ENCODE measurements around the gene PELI2. TPM values are rescaled to one million over a fixed set of nuclear protein-coding genes. Genes with fewer than 3 reads are reported as not detected.

The PELI2 gene
- total RNA-seq, 1 experiment from 2014 or later, result 19.5 TPM

GRCh38 chr14:56092763-56093162, 25.4 kb upstream of the PELI2 start:
- Mint-ChIP-seq H3K4me1 (ENCODE audit: low read depth, unreplicated experiment) (peaks cover 13% of the 10 kb centered on the region), H3K27me3 (ENCODE audit: unreplicated experiment) (no peaks in the 10 kb centered on the region), H3K36me3 (ENCODE audit: insufficient read depth, unreplicated experiment) (no peaks in the 10 kb centered on the region), H3K27ac (ENCODE audit: unreplicated experiment) (no peak overlapping the region), H3K4me3 (ENCODE audit: low read depth, unreplicated experiment) (no peak overlapping the region), H3K9me3 (ENCODE audit: low read depth, unreplicated experiment) (no peaks in the 10 kb centered on the region)
- CTCF ChIA-PET, result no interaction called here
- BruUV-seq (replicated peaks), result no TSS peak
- no peak for DNase-seq
- no peak for TF ChIP-seq CTCF (IDR thresholded peaks at IDR 0.05; ENCODE audit: unreplicated experiment)
- intact Hi-C loops (cut with micrococcal nuclease; ENCODE audit: unreplicated experiment), result no loop called here

- peaks cover 13% of the 10 kb centered on the region for H3K4me1 Mint-ChIP-seq (ENCODE audit: low read depth, unreplicated experiment)
- no peak for TF ChIP-seq CTCF (IDR thresholded peaks at IDR 0.05; ENCODE audit: unreplicated experiment)
- H3K27ac Mint-ChIP-seq (ENCODE audit: unreplicated experiment), result no peak overlapping the region
- no peak overlapping the region for H3K4me3 Mint-ChIP-seq (ENCODE audit: low read depth, unreplicated experiment)
- no peaks in the 10 kb centered on the region for H3K27me3 Mint-ChIP-seq (ENCODE audit: unreplicated experiment)
- H3K9me3 Mint-ChIP-seq (ENCODE audit: low read depth, unreplicated experiment), result no peaks in the 10 kb centered on the region
- H3K36me3 Mint-ChIP-seq (ENCODE audit: insufficient read depth, unreplicated experiment), result no peaks in the 10 kb centered on the region
- intact Hi-C loops (cut with micrococcal nuclease; ENCODE audit: unreplicated experiment), result no loop called here
- BruUV-seq (replicated peaks), result no TSS peak
- no peak for DNase-seq
- CTCF ChIA-PET, result interaction anchor here (0.7 kb wide), 1 partner anchor 342 kb away, joined by 3 read pairs; no protein-coding TSS in a partner anchor
Measured at GRCh38 chr14:56094076-56094475, 24.1 kb upstream of the PELI2 start.

GRCh38 chr14:56098021-56098420, 20.2 kb upstream of the PELI2 start:
- Mint-ChIP-seq H3K4me3 (ENCODE audit: low read depth, unreplicated experiment) (no peak overlapping the region), H3K27me3 (ENCODE audit: unreplicated experiment) (no peaks in the 10 kb centered on the region), H3K27ac (ENCODE audit: unreplicated experiment) (no peak overlapping the region), H3K4me1 (ENCODE audit: low read depth, unreplicated experiment) (peaks cover 8% of the 10 kb centered on the region), H3K36me3 (ENCODE audit: insufficient read depth, unreplicated experiment) (no peaks in the 10 kb centered on the region), H3K9me3 (ENCODE audit: low read depth, unreplicated experiment) (no peaks in the 10 kb centered on the region)
- intact Hi-C loops (cut with micrococcal nuclease; ENCODE audit: unreplicated experiment), result no loop called here
- no peak for DNase-seq
- CTCF ChIA-PET, result no interaction called here
- TF ChIP-seq CTCF (IDR thresholded peaks at IDR 0.05; ENCODE audit: unreplicated experiment), result no peak
- no TSS peak for BruUV-seq (replicated peaks)

DNA sequence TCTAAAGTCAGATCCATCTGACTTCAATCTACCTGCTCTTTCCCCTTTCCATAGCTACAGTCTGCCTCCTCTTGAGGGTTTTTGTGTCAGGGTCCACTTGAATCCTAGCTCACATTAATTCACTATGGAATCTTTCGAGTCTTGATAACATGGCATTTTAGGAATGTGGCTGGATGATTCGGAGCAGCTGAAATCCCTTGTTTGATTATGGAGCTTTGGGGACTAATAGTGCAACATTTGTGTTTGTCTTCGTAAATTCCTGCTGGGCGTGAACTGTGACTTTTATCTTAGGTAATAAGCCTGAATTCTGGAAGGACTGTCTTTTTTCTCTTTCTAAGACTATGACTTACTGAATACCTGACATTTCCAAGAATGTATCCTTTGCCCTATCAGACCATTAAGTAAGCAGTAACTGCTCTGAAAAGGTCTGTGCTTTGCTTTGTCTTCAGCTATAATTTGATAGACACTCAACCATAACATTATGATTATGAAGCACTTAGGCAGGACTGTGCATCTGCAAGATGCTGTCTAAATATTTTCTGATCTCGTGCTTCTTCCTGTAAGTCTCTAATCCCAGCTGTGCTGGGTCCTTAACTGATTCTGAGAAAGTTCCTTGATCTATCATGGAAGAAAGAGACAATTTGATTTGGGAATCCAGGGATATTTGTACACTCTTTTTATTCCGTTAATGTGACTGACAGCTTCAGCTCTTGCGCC, 19.0 kb upstream of the PELI2 start:
- H3K4me3 Mint-ChIP-seq (ENCODE audit: low read depth, unreplicated experiment), result no peak overlapping the region
- CTCF ChIA-PET, result interaction anchor here (0.6 kb wide), 1 partner anchor 664 kb away, joined by 3 read pairs; no protein-coding TSS in a partner anchor
- H3K36me3 Mint-ChIP-seq (ENCODE audit: insufficient read depth, unreplicated experiment), result no peaks in the 10 kb centered on the region
- intact Hi-C loops (cut with micrococcal nuclease; ENCODE audit: unreplicated experiment), result no loop called here
- H3K9me3 Mint-ChIP-seq (ENCODE audit: low read depth, unreplicated experiment), result no peaks in the 10 kb centered on the region
- DNase-seq, result no peak
- no peaks in the 10 kb centered on the region for H3K4me1 Mint-ChIP-seq (ENCODE audit: low read depth, unreplicated experiment)
- no peak for TF ChIP-seq CTCF (IDR thresholded peaks at IDR 0.05; ENCODE audit: unreplicated experiment)
- H3K27me3 Mint-ChIP-seq (ENCODE audit: unreplicated experiment), result no peaks in the 10 kb centered on the region
- no TSS peak for BruUV-seq (replicated peaks)
- H3K27ac Mint-ChIP-seq (ENCODE audit: unreplicated experiment), result no peak overlapping the region
